Endothelial cell of umbilical vein (primary cell): Measurements from ENCODE around the gene CES4A. TPM values are rescaled to one million over a fixed set of nuclear protein-coding genes. Genes with fewer than 3 reads are reported as not detected.

Source experiments
- BruUV-seq: library from RNA; stranded (reverse); fragments of 400-500 nt; replicated peaks from 2 replicates; lab custom pipeline; 2021; lab: Mats Ljungman, UMichigan
- CTCF ChIA-PET: fragments of 300-600, 350-600 bp; sonication (Branson Sonifier 250); formaldehyde crosslinking; loops from one replicate; lab custom pipeline; 2021; ENCODE audit warnings: antibody characterized with exemption, inconsistent platforms; lab: Charles Lee
- POLR2A ChIA-PET: fragments of 300-600, 350-600 bp; sonication (Branson Sonifier 250); formaldehyde crosslinking; loops from one replicate; lab custom pipeline; 2021; ENCODE audit warnings: antibody characterized with exemption, inconsistent platforms; lab: Charles Lee
- DNase-seq: peaks from one replicate; pipeline ENCODE4 v3.0.0-alpha.2; 2011; ENCODE audit warnings: low read depth, low spot score
- FAIRE-seq: peaks from 2 replicates; lab custom pipeline; 2011; peaks lifted over from hg19 to GRCh38; lab: Jason Lieb, UNC
- H2AFZ ChIP-seq: 2 replicates; pipeline ENCODE4 v1.6.0; 2012; ENCODE audit warnings: low read depth, low read length, control low read depth, inconsistent platforms
- H3K27ac ChIP-seq: 2 replicates; pipeline ENCODE4 v1.5.1; 2011; ENCODE audit warnings: low read depth, mild to moderate bottlenecking, control low read depth, low read length, moderate library complexity; ENCODE audit not compliant: insufficient read depth
- H3K27me3 ChIP-seq, 2 experiments: 2 replicates each; pipeline versions ENCODE4 v1.6.0 to v1.6.1; 2011; ENCODE audit warnings: low read length in 2 of 2, mixed read lengths in 1 of 2; ENCODE audit not compliant: control insufficient read depth in 2 of 2, insufficient read depth in 2 of 2
- H3K36me3 ChIP-seq, 2 experiments: 2 replicates in 1 of 2; 3 replicates in 1 of 2; pipeline ENCODE4 v1.5.1; 2011; ENCODE audit warnings: low read length in 2 of 2, mild to moderate bottlenecking in 1 of 2, moderate library complexity in 1 of 2; ENCODE audit not compliant: control insufficient read depth in 2 of 2, insufficient read depth in 2 of 2; ENCODE audit errors: extremely low read depth in 1 of 2
- H3K4me1 ChIP-seq: 3 replicates; pipeline ENCODE4 v1.5.1; 2011; ENCODE audit warnings: mild to moderate bottlenecking, low read length; ENCODE audit not compliant: control insufficient read depth, insufficient read depth; ENCODE audit errors: extremely low read depth
- H3K4me2 ChIP-seq: 2 replicates; pipeline ENCODE4 v1.6.1; 2011; ENCODE audit warnings: low read length, control low read depth, mixed read lengths; ENCODE audit not compliant: insufficient read depth
- H3K4me3 ChIP-seq, 3 experiments: fragments of 200-600 bp in 1 of 3; sonication (generic), shearing (Covaris generic) in 1 of 3; replicated peaks in 1 of 3; 2 replicates each; pipeline ENCODE4 v1.5.1; 2011 to 2016; ENCODE audit warnings: control low read depth in 3 of 3, low read length in 3 of 3, mild to moderate bottlenecking in 2 of 3, inconsistent platforms in 1 of 3, low read depth in 1 of 3, moderate library complexity in 1 of 3; ENCODE audit not compliant: insufficient read depth in 1 of 3
- H3K79me2 ChIP-seq: 2 replicates; pipeline ENCODE4 v1.6.0; 2012; ENCODE audit warnings: low read length, inconsistent platforms; ENCODE audit not compliant: control insufficient read depth, insufficient read depth
- H3K9ac ChIP-seq: replicated peaks from 2 replicates; pipeline ENCODE3; 2011; ENCODE audit warnings: low read length, control low read depth; ENCODE audit not compliant: insufficient read depth; ENCODE audit errors: extremely low read depth
- H3K9me1 ChIP-seq: replicated peaks from 3 replicates; pipeline ENCODE4 v1.6.0; 2011; ENCODE audit warnings: mild to moderate bottlenecking, low read length; ENCODE audit not compliant: control insufficient read depth, insufficient read depth; ENCODE audit errors: extremely low read depth
- H3K9me3 ChIP-seq: replicated peaks from 2 replicates; pipeline ENCODE4 v1.5.1; 2012; ENCODE audit warnings: low read length, inconsistent platforms; ENCODE audit not compliant: control insufficient read depth, insufficient read depth
- H4K20me1 ChIP-seq: replicated peaks from 2 replicates; pipeline ENCODE3; 2011; ENCODE audit warnings: mild to moderate bottlenecking, low read length; ENCODE audit not compliant: control insufficient read depth, insufficient read depth; ENCODE audit errors: extremely low read depth
- EZH2 ChIP-seq: IDR thresholded peaks from 2 replicates; pipeline ENCODE4 v1.6.1; 2012; ENCODE audit warnings: borderline replicate concordance, low read depth, mild to moderate bottlenecking, moderate library complexity, low read length, inconsistent platforms; ENCODE audit not compliant: severe bottlenecking
- POLR2AphosphoS5 ChIP-seq: IDR thresholded peaks from 2 replicates; pipeline ENCODE4 v1.6.1; 2012; ENCODE audit warnings: low read depth, mild to moderate bottlenecking, control low read depth, low read length, moderate library complexity; ENCODE audit not compliant: insufficient read depth
- dilution Hi-C: fragments of 300-500 bp; cut with MboI; formaldehyde crosslinking; loops from one replicate; pipeline ENCODE4 v1.15.0; 2019; ENCODE audit warnings: low sequenced_read_pairs; ENCODE audit not compliant: extremely low pct_ligation_motif_present
- intact Hi-C: fragments of 100-400 bp; cut with micrococcal nuclease; formaldehyde crosslinking; loops from one replicate; pipeline ENCODE4 v1.10.0; 2022
- polyA plus RNA-seq, 4 experiments: library from polyadenylated mRNA; depleted of rRNA in 3 of 4; stranded (reverse) in 3 of 4; unstranded in 1 of 4; fragments of >200 nt; gene quantifications; 2 replicates each; pipeline versions ENCODE4 v1.2.1 to v1.2.3, GENCODE V29; 2011 to 2012; ENCODE audit warnings: missing spikeins in 1 of 4
- total RNA-seq: library from RNA; stranded (reverse); gene quantifications from 2 replicates; pipeline ENCODE4 v1.2.3, GENCODE V29; 2021
- TF ChIP-seq, protein P1 (sequence below), 2 donors: IDR thresholded peaks; 1 replicate in 1 of 2; 2 replicates in 1 of 2; pipeline ENCODE4 v1.5.1; 2011; ENCODE audit warnings: low read length in 2 of 2, mild to moderate bottlenecking in 2 of 2, moderate library complexity in 2 of 2, control low read depth in 1 of 2, inconsistent platforms in 1 of 2, low read depth in 1 of 2; ENCODE audit not compliant: insufficient read depth in 1 of 2; ENCODE audit errors: extremely low read depth in 1 of 2
- TF ChIP-seq, protein P2 (sequence below): IDR thresholded peaks from 2 replicates; pipeline ENCODE4 v1.6.1; 2011; ENCODE audit not compliant: insufficient read depth, insufficient read length

The CES4A gene
- total and polyA plus RNA-seq, 2 donors (not counting 3 experiments of a cell fraction or from before 2014, with no cell fraction given), result 5.4 to 13.3 TPM

DNA sequence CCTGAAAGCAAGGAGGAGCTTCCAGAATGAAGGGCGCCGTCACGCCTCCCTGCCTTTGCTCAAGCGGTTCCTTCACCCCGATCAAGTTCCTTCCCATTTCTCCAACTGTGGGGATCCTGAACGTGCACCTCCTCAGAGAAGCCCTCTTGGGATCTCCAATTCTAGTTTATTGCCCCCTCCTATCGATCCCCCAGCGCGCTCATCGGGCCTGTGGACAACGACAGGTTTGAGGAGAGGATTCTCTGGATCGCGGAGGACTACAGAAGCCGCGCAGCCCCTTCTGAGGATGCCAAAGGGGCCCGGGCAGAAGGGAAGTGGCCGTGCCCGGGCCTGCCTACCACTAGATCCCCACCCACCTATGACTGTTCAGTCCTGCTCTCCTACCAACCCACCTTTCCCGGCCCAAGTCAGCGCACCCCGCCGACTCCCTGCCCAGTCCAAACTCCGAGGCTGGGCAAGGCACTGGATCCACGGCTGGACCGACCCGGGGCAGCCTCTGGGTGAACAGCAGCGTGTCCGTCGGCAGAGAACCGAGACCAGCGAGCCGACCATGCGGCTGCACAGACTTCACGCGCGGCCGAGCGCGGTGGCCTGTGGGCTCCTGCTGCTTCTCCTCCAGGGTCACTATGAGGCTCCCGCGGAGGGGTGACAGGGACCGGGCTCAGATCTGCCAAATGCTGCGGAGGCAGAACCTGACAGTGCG is 40.1 kb upstream of the CES4A start:
- Histone ChIP-seq H4K20me1 (no peaks in the 10 kb centered on the region), H3K9ac (no peak overlapping the region), H3K4me1 (peaks cover 12% of the 10 kb centered on the region), H3K4me3 (peak overlapping the region; percentile 18 to 45 (median 33)), H3K9me1 (no peaks in the 10 kb centered on the region), H3K27me3 (peaks cover 4 to 10% of the 10 kb centered on the region in 2 experiments), H3K9me3 (no peaks in the 10 kb centered on the region), H3K79me2 (no peaks in the 10 kb centered on the region), H2AFZ (peak overlapping the region; percentile 72), H3K36me3 (peaks cover 0 to 3% of the 10 kb centered on the region in 2 experiments), H3K4me2 (peak overlapping the region; percentile 73), H3K27ac (no peak overlapping the region)
- CTCF ChIA-PET, result interaction anchor here (1.1 to 3.4 kb wide), 6 partner anchors 12 to 237 kb away, joined by 3 to 18 read pairs (median 4); partner anchors contain the start of gene CES3
- peak; percentile 82 for FAIRE-seq
- BruUV-seq, result no TSS peak
- TF ChIP-seq EZH2, result peak; percentile 80
- TF ChIP-seq, protein P1, sequence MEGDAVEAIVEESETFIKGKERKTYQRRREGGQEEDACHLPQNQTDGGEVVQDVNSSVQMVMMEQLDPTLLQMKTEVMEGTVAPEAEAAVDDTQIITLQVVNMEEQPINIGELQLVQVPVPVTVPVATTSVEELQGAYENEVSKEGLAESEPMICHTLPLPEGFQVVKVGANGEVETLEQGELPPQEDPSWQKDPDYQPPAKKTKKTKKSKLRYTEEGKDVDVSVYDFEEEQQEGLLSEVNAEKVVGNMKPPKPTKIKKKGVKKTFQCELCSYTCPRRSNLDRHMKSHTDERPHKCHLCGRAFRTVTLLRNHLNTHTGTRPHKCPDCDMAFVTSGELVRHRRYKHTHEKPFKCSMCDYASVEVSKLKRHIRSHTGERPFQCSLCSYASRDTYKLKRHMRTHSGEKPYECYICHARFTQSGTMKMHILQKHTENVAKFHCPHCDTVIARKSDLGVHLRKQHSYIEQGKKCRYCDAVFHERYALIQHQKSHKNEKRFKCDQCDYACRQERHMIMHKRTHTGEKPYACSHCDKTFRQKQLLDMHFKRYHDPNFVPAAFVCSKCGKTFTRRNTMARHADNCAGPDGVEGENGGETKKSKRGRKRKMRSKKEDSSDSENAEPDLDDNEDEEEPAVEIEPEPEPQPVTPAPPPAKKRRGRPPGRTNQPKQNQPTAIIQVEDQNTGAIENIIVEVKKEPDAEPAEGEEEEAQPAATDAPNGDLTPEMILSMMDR (IDR thresholded peaks at IDR 0.05; ENCODE audit: extremely low read depth in 1 of 2, insufficient read depth in 1 of 2, low read depth in 1 of 2, low read length in 2 of 2), result no peak
- no peak for TF ChIP-seq POLR2AphosphoS5
- TF ChIP-seq, protein P2, sequence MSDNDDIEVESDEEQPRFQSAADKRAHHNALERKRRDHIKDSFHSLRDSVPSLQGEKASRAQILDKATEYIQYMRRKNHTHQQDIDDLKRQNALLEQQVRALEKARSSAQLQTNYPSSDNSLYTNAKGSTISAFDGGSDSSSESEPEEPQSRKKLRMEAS, result no peak
- peak; percentile 18 for DNase-seq
- POLR2A ChIA-PET, result no interaction called here
- intact Hi-C loops (no loop called here), dilution Hi-C loops (no loop called here)
